Activated naive CD4-positive, alpha-beta T cell treated with anti-CD3 and anti-CD28 coated beads, Interleukin-2, amount 50 U/mL, for 24 hours (primary cell): ENCODE results near the gene SIM2.

Source experiments
- H3K27ac Mint-ChIP-seq: one replicate; pipeline ENCODE4 v1.8.0; 2021; ENCODE audit warnings: mild to moderate bottlenecking, mixed read lengths
- H3K27me3 Mint-ChIP-seq: one replicate; pipeline ENCODE4 v1.8.0; 2021; ENCODE audit warnings: mixed read lengths
- H3K36me3 Mint-ChIP-seq: one replicate; pipeline ENCODE4 v1.8.0; 2021; ENCODE audit warnings: mixed read lengths
- H3K4me1 Mint-ChIP-seq: one replicate; pipeline ENCODE4 v1.8.0; 2021; ENCODE audit warnings: mixed read lengths
- H3K4me3 Mint-ChIP-seq: one replicate; pipeline ENCODE4 v1.8.0; 2021; ENCODE audit warnings: mild to moderate bottlenecking, mixed read lengths
- H3K9me3 Mint-ChIP-seq: one replicate; pipeline ENCODE4 v1.8.0; 2021; ENCODE audit warnings: mixed read lengths

Gene SIM2

DNA sequence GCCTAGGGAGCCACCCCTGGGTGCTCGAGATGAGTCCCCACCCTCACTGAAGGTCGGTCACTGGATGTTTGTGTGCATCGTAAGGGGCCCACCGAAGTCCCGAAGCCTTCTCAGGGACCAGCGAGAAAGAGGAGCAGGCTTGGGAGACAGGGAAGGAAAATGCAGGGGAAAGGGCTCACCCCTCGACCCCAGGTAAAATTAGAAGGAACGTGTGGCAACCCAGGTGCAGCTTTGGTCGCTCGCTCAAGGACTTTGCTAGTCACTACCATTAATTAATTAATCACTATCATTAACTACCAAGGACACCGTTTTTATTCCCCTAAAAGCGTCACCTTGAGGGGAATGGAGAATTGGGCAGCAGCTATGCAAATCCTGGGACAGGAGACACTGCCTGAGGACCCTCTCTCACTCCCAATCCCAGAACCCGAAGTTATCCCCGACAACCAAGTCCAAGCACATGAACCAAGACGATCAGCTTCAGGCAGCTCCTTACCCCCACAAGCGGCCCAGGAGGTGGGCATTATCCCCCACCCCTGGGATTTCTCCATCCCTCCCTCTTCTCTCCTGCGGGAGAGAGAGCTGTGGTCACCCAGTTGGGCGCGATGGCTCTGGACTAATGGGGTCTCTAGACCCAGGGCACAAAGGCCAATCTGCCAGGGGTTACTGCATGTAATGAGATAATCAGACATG, 4.2 kb upstream of the SIM2 start:
- H3K27ac Mint-ChIP-seq, result no peak overlapping the region

GRCh38 chr21:36695283-36695634, 3.7 kb upstream of the SIM2 start:
- no peaks in the 10 kb centered on the region for H3K9me3 Mint-ChIP-seq
- no peaks in the 10 kb centered on the region for H3K36me3 Mint-ChIP-seq
- H3K4me3 Mint-ChIP-seq, result no peak overlapping the region
- H3K27me3 Mint-ChIP-seq, result peaks cover 52% of the 10 kb centered on the region
- H3K27ac Mint-ChIP-seq, result no peak overlapping the region
- H3K4me1 Mint-ChIP-seq, result peaks cover 19% of the 10 kb centered on the region

More for the DNA sequence above, 4.2 kb upstream of the SIM2 start:
- Mint-ChIP-seq H3K27me3 (peaks cover 54% of the 10 kb centered on the region), H3K4me3 (no peak overlapping the region), H3K9me3 (no peaks in the 10 kb centered on the region), H3K36me3 (no peaks in the 10 kb centered on the region), H3K4me1 (peaks cover 16% of the 10 kb centered on the region)

DNA sequence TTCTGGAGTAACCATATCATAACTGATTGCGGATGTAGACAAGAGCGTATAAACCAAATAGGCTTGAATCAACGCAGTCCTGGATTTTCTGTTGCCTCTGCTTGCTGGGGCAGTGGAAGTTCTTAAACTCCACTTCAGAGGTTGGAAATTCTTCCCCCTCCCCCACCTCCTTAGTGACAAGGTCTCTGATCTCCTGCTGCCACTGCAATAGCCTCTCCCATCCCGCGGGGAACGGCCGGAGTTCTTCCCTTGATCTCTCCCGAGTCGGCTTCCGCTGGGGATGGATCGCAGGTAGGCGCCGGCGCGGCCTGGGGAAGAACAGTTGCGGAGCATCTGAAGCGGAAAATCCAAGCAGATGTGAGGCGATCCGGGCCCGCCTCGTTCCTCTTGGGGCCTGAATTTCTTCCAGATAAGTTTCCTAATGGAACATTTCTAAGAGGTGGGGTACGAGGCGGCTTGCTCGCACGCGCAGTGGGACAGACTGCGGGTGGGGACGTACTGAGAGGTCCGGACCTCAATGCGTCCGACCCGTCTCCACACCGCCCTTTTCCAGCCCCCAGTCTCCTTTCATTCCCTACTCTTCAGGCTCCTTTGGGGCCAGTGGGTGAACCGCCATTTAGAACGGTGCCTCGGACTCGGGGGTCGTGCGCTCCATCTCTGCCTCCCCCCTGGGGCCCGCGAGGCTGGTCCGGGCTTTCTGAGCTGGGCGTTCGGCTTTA, 3.1 kb upstream of the SIM2 start:
- H3K27me3 Mint-ChIP-seq, result peaks cover 51% of the 10 kb centered on the region
- H3K9me3 Mint-ChIP-seq, result no peaks in the 10 kb centered on the region
- peaks cover 24% of the 10 kb centered on the region for H3K4me1 Mint-ChIP-seq
- no peak overlapping the region for H3K4me3 Mint-ChIP-seq
- H3K36me3 Mint-ChIP-seq, result no peaks in the 10 kb centered on the region
- H3K27ac Mint-ChIP-seq, result peak overlapping the region; percentile 59

DNA sequence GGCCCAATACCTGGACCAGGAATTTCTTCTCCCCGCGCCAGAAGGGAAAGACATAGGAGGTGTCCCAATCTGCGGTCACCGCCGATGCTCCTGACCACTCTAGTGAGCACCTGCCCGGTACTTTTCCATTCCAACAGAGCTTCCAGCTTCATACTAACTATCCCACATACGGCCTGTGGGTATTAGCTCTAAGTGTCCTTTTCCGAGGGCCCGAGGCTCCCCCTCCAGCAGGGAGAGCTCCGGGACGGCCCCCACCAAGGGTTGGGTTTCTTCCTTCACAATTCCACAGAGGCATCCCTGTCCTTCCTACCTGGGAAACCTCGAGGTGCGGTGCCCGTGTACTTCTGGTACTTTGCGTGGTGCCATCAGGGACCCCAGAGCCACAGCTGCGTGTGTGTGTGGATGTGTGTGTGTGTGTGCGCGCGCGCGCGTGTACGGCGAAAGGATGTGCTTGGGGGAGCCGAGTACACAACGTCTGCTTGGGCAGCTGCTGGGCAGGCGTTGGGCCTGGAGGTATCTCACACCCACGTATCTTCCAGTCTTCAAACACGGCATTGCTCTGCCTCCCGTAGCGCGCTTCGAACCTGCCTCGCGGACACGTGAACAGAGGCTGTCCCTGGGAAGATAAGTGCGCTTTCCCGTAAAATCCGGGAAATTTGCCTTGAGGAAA, 2.4 kb upstream of the SIM2 start:
- Mint-ChIP-seq H3K27me3 (peaks cover 47% of the 10 kb centered on the region), H3K36me3 (no peaks in the 10 kb centered on the region), H3K27ac (peak overlapping the region; percentile 59), H3K4me3 (no peak overlapping the region), H3K9me3 (no peaks in the 10 kb centered on the region), H3K4me1 (peaks cover 25% of the 10 kb centered on the region)

DNA sequence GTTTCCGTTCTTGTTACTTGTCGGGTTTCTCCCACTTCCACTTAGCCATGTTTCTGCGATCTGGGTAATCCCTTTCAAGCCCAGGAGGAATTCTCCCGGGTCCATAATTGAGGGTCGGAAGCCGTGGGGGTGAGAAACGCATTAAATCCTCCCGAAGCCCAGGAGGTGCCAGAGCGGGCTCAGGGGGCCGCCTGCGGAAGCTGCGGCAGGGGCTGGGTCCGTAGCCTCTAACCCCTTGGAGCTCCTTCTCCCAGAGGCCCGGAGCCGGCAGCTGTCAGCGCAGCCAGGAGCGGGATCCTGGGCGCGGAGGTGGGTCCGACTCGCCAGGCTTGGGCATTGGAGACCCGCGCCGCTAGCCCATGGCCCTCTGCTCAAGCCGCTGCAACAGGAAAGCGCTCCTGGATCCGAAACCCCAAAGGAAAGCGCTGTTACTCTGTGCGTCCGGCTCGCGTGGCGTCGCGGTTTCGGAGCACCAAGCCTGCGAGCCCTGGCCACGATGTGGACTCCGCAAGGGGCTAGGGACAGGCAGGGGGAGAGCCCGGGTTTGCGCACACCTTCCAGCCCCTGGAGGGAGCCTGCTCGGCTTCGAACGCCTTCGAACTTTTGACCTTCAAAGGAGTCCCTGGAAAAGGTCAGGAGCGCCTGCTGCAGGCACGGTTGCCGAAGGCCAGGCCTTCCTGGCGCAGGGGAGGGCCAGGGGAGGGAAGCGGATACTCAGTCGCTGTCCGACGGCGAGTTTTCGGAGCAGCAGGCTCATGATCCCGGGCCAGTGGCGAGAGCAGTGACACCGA, 1.7 kb upstream of the SIM2 start:
- H3K4me3 Mint-ChIP-seq, result no peak overlapping the region

GRCh38 chr21:36697851-36698384, 997 bp upstream of the SIM2 start:
- H3K36me3 Mint-ChIP-seq, result no peaks in the 10 kb centered on the region
- no peak overlapping the region for H3K27ac Mint-ChIP-seq
- peaks cover 49% of the 10 kb centered on the region for H3K27me3 Mint-ChIP-seq
- H3K4me3 Mint-ChIP-seq, result no peak overlapping the region
- H3K9me3 Mint-ChIP-seq, result no peaks in the 10 kb centered on the region
- H3K4me1 Mint-ChIP-seq, result peaks cover 19% of the 10 kb centered on the region

More for the DNA sequence above, 1.7 kb upstream of the SIM2 start:
- Mint-ChIP-seq H3K27me3 (peaks cover 46% of the 10 kb centered on the region), H3K27ac (no peak overlapping the region), H3K4me1 (peaks cover 23% of the 10 kb centered on the region), H3K9me3 (no peaks in the 10 kb centered on the region), H3K36me3 (no peaks in the 10 kb centered on the region)

DNA sequence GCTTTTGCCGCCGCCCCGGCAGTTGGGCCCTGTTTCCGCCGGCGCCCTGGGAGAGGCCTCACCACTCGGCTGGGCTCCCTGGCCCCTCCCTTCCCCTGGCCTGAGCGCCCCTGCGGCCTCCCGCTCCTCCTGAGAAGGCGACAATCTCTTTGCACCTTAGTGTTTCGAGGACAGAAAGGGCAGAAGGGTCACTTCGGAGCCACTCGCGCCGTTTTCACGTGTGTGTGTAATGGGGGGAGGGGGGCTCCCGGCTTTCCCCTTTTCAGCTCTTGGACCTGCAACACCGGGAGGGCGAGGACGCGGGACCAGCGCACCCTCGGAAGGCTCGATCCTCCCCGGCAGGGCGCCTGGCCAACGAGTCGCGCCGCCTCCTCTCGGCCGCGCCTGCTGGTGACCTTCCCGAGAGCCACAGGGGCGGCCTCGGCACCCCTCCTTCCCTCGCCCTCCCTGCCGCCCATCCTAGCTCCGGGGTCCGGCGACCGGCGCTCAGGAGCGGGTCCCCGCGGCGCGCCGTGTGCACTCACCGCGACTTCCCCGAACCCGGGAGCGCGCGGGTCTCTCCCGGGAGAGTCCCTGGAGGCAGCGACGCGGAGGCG, 432 bp upstream of the SIM2 start:
- H3K9me3 Mint-ChIP-seq, result no peaks in the 10 kb centered on the region
- peak overlapping the region; percentile 26 for H3K4me3 Mint-ChIP-seq
- peaks cover 19% of the 10 kb centered on the region for H3K4me1 Mint-ChIP-seq
- H3K27me3 Mint-ChIP-seq, result peaks cover 54% of the 10 kb centered on the region
- H3K36me3 Mint-ChIP-seq, result no peaks in the 10 kb centered on the region
- H3K27ac Mint-ChIP-seq, result no peak overlapping the region

GRCh38 chr21:36699546-36700294, 805 bp downstream of the SIM2 start:
- peaks cover 52% of the 10 kb centered on the region for H3K27me3 Mint-ChIP-seq
- H3K4me3 Mint-ChIP-seq, result peak overlapping the region; percentile 77
- no peaks in the 10 kb centered on the region for H3K9me3 Mint-ChIP-seq
- peaks cover 13% of the 10 kb centered on the region for H3K4me1 Mint-ChIP-seq
- no peak overlapping the region for H3K27ac Mint-ChIP-seq
- H3K36me3 Mint-ChIP-seq, result no peaks in the 10 kb centered on the region

GRCh38 chr21:36700295-36700970, 1.5 kb downstream of the SIM2 start:
- peak overlapping the region; percentile 77 for H3K4me3 Mint-ChIP-seq
- no peak overlapping the region for H3K27ac Mint-ChIP-seq
- H3K4me1 Mint-ChIP-seq, result peaks cover 17% of the 10 kb centered on the region
- no peaks in the 10 kb centered on the region for H3K36me3 Mint-ChIP-seq
- H3K27me3 Mint-ChIP-seq, result peaks cover 48% of the 10 kb centered on the region
- no peaks in the 10 kb centered on the region for H3K9me3 Mint-ChIP-seq

GRCh38 chr21:36700971-36701755, 2.2 kb downstream of the SIM2 start:
- Mint-ChIP-seq H3K9me3 (no peaks in the 10 kb centered on the region), H3K4me3 (peak overlapping the region; percentile 77), H3K4me1 (peaks cover 24% of the 10 kb centered on the region), H3K27ac (no peak overlapping the region), H3K36me3 (no peaks in the 10 kb centered on the region), H3K27me3 (peaks cover 50% of the 10 kb centered on the region)

DNA sequence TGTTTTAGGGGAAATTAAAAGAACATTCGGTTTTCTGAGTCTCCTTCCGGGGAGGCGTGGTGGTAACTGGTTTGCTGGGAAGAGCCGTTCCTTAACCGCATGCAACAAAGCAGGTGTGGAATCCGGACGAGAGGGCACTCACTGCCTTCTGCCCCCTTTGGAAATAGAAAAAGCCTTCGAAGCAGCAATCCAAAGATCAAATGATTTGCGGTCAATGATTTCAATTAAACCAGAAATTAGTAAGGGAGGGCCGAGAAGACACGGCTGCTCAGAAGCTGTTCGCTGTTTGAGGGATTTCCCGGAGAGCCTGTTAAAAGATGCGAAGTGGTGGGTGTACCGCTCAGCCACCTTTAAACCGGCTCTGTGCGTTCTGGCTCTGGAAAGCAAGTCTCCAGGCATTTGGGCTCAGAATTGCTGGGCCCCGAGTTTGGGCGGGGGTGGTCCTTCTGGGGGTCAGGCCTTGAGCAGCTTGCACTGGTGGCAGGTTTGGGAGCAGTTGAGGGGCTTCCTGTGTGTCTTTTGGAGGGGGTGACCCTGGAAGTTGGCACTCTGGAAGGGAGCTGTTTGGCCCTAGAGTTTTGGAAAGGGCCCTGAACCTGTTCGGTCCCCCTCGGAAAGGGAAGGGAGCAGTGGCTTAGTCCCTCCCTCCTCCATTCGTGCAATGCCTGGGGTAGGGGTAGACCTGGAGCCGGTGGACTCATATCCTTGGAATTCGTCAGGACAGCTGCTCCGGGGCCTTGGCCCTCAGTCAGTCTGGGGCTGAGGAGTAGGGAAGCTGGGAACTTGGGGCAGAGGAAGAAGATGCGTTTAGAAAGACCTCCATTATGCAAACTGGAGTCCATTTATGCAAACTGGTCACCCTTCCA, 3.1 kb downstream of the SIM2 start:
- H3K9me3 Mint-ChIP-seq, result no peaks in the 10 kb centered on the region
- peaks cover 32% of the 10 kb centered on the region for H3K4me1 Mint-ChIP-seq
- H3K27me3 Mint-ChIP-seq, result peaks cover 51% of the 10 kb centered on the region
- H3K27ac Mint-ChIP-seq, result no peak overlapping the region
- peak overlapping the region; percentile 55 for H3K4me3 Mint-ChIP-seq
- H3K36me3 Mint-ChIP-seq, result no peaks in the 10 kb centered on the region

DNA sequence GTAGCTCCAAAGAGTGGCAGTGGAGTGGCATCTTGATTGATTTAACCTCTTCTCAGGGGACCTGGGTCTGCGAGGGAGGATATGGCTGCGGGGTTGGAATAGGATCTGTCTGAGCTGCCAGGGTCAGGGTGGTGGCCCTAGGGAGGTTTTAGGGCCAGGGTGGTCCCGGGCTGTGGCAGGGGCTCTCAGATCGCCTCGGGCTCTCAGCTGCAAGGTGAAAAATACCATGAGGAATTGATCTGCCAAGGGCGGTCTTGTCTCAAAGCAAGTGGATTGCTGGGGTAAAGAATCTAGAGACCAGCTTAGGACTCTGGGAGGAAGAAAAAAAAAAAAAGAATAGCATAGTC, 3.7 kb downstream of the SIM2 start:
- Mint-ChIP-seq H3K27ac (no peak overlapping the region), H3K36me3 (no peaks in the 10 kb centered on the region), H3K4me3 (peak overlapping the region; percentile 24), H3K9me3 (no peaks in the 10 kb centered on the region), H3K4me1 (peaks cover 36% of the 10 kb centered on the region), H3K27me3 (peaks cover 55% of the 10 kb centered on the region)

DNA sequence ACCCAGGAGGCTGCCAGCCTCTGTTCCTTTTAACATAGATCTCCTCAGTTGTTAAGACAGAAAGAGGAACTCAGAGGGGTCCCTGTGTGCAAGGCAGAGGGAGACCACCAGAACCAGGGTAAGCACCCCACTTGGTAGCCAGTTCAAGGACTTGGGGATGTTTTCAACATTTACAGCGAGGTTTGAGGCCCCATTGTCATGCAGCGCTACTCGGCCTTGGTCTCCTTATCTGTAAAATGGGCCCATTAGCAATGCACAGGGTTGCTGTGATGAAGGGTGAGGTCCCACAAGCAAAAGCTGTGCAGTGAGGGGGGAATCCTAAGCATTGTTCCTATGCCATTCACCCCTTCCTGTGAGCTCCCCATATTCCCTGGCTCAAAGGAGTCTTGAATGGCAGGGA, 4.2 kb downstream of the SIM2 start:
- no peak overlapping the region for H3K27ac Mint-ChIP-seq
- H3K4me1 Mint-ChIP-seq, result peaks cover 36% of the 10 kb centered on the region
- H3K36me3 Mint-ChIP-seq, result no peaks in the 10 kb centered on the region
- no peak overlapping the region for H3K4me3 Mint-ChIP-seq
- peaks cover 55% of the 10 kb centered on the region for H3K27me3 Mint-ChIP-seq
- H3K9me3 Mint-ChIP-seq, result no peaks in the 10 kb centered on the region
